ENCODE results near the gene CYB5R4.

- TF ChIP-seq CTCF (IDR thresholded peaks at IDR 0.05 in 8 of 11, conservative IDR thresholded peaks at IDR 0.05 in 3 of 11) (no peak), POLR2AphosphoS5 (IDR thresholded peaks at IDR 0.05) (no peak)
These were observed 124.9 kb downstream of the CYB5R4 start for GRCh38 chr6:83984411-83984810.
